Bronchial epithelial cell (primary cell): Measurements from ENCODE around the gene ZNF79. TPM values are rescaled to one million over a fixed set of nuclear protein-coding genes. Genes with fewer than 3 reads are reported as not detected.
A peak's percentile ranks its signal among the peaks of the same experiment; 100 is the strongest.

Source experiments
- DNase-seq: peaks from one replicate; pipeline ENCODE4 v3.0.0-alpha.2; 2010; ENCODE audit warnings: low read depth
- FAIRE-seq: peaks from 2 replicates; lab custom pipeline; 2011; peaks lifted over from hg19 to GRCh38; lab: Jason Lieb, UNC
- H3K27me3 ChIP-seq: 2 replicates; pipeline ENCODE4 v1.5.1; 2011; ENCODE audit warnings: low read length; ENCODE audit not compliant: control insufficient read depth, insufficient read depth
- H3K36me3 ChIP-seq: 2 replicates; pipeline ENCODE4 v1.5.1; 2011; ENCODE audit warnings: low read length; ENCODE audit not compliant: control insufficient read depth, insufficient read depth
- H3K4me3 ChIP-seq: 2 replicates; pipeline ENCODE4 v1.5.1; 2011; ENCODE audit warnings: mild to moderate bottlenecking, low read depth, low read length, control low read depth
- total RNA-seq: library from RNA; depleted of rRNA; stranded (reverse); fragments of >200 nt; gene quantifications from 2 replicates; pipeline ENCODE4 v1.2.1, GENCODE V29; 2014
- TF ChIP-seq, protein P1 (sequence below): IDR thresholded peaks from 2 replicates; pipeline ENCODE4 v1.5.1; 2011; ENCODE audit warnings: mild to moderate bottlenecking, moderate library complexity, low read length, control low read depth, inconsistent platforms; ENCODE audit not compliant: insufficient read depth, severe bottlenecking

ZNF79 gene
- total RNA-seq: 12.8 and 14.0 TPM in 2 replicates

DNA sequence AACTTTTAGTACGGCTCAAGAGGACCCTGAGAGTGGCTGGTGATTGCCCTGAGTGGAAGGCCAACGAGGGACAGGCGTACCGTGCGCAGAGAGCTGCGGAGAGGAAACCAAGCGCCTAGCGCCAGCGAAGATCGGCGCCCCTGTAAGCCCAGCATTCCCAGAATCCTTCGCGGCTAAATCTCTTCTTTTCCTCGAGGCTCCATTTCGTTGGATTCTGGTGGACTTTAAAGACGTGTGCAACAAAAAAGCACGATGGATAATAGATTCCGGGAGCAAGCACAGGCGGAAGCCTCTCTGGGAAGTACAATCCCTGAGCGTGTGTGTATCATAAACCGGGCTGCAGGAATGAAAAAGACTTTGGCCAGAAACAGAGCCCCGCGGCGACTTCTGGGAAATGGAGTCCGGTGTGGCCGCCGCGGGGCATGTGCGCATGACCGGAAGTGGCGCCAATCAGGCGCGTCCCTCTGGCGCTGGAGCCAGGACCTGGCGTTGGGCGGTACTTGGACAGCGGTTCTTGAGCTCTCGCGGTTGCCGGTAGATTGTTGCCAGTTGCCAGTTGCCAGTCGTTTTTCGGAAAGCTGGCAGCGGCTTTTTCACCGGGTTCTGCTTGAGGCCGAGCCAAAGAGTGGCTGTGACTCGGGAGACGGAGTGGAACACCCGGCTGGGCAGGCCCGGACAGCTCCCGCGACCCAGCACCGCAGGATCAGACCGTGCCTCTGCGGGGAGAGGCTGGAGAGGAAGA is at the start of gene ZNF79:
Gene ZNF79, plus strand, starts transcription at position 449 of the 742 bp plus-strand sequence. CDS start 406 bp downstream, outside the sequence.
- TF ChIP-seq, protein P1, sequence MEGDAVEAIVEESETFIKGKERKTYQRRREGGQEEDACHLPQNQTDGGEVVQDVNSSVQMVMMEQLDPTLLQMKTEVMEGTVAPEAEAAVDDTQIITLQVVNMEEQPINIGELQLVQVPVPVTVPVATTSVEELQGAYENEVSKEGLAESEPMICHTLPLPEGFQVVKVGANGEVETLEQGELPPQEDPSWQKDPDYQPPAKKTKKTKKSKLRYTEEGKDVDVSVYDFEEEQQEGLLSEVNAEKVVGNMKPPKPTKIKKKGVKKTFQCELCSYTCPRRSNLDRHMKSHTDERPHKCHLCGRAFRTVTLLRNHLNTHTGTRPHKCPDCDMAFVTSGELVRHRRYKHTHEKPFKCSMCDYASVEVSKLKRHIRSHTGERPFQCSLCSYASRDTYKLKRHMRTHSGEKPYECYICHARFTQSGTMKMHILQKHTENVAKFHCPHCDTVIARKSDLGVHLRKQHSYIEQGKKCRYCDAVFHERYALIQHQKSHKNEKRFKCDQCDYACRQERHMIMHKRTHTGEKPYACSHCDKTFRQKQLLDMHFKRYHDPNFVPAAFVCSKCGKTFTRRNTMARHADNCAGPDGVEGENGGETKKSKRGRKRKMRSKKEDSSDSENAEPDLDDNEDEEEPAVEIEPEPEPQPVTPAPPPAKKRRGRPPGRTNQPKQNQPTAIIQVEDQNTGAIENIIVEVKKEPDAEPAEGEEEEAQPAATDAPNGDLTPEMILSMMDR: no peak
- peak within 1 kb of the TSS; percentile 58 for H3K4me3 ChIP-seq
- H3K27me3 ChIP-seq: no peaks in the 10 kb centered on the region
- peak; percentile 84 for DNase-seq
- H3K36me3 ChIP-seq: peaks cover 3% of the 10 kb centered on the region
- no peak for FAIRE-seq

DNA sequence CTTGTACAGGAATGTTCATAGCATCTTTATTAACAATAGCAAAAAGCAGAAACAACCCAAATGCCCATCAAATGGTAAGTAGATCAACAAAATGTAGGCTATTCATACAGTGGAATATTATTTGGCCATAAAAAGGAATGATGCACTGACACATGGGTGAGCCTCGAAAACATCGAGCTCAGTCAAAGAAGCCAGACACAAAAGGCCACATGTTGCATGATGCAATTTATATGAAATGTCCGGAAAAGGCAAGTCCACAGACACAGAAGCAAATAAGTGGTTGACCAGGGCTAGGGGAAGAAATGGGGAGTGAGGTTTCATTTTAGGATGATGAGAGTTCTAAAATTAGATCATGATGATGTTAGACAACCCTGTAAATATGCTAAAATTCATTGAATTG is 43.7 kb upstream of the ZNF79 start:
- no peak for FAIRE-seq
- no peaks in the 10 kb centered on the region for H3K36me3 ChIP-seq
- DNase-seq: no peak
- TF ChIP-seq, protein P1: no peak
- H3K27me3 ChIP-seq: no peaks in the 10 kb centered on the region
- no peak overlapping the region for H3K4me3 ChIP-seq

DNA sequence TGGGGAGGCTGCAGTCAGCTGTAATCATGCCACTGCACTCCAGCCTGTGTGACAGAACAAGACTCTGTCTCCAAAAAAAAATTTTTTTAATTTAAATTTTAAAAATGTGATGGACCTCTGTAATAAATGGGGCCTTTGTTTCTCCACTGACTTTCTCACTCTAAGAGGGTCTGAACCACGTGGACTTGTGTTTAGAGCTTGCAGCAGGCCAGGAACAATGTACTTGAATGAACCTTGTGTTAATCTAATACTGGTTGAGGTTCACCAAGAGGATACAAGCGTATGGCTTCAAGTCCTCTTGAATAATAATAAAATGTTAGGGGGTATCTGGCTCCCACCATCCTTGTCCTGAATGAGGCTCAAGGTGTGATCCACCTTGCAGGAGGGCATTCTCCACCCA is 41.6 kb upstream of the ZNF79 start:
- H3K27me3 ChIP-seq: no peaks in the 10 kb centered on the region
- H3K36me3 ChIP-seq: no peaks in the 10 kb centered on the region
- H3K4me3 ChIP-seq: no peak overlapping the region
- DNase-seq (no peak), FAIRE-seq (no peak)
- TF ChIP-seq, protein P1: no peak

DNA sequence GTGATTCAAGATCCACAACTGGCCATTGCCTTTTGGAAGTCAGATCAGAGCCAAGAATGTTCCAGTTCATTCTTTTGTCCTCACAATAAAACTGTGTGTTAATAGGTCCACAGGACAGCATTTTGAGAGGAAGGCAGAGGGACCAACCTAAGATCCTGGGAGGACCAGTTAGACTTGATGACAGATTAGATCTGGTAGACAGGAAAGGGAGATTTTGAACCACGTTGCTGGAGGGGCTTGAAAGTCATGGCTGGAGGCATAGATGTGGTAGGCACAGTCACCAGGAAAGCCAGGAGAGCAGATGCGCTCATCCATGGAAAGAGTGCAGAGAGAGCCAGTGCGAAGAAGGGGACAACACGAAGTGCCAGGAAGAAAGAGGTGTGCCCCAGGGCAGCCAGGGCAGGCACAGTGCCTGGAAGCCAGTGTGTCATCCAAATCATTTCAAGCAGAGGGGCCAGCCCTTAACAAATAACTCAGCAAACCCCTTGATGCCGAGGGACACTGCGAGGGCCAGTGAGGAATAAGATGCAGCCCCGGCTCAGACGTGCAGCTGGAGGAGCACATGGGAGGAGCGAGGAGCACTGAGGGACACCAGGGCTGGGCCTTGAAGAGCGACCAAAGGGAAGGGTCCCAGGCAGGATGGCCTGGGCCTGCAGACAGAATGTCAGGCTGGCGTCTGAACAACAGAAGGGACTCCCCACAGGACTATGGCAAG is 40.0 kb upstream of the ZNF79 start:
- Histone ChIP-seq H3K27me3 (no peaks in the 10 kb centered on the region), H3K36me3 (no peaks in the 10 kb centered on the region), H3K4me3 (no peak overlapping the region)
- FAIRE-seq (no peak), DNase-seq (no peak)
- TF ChIP-seq, protein P1: no peak

DNA sequence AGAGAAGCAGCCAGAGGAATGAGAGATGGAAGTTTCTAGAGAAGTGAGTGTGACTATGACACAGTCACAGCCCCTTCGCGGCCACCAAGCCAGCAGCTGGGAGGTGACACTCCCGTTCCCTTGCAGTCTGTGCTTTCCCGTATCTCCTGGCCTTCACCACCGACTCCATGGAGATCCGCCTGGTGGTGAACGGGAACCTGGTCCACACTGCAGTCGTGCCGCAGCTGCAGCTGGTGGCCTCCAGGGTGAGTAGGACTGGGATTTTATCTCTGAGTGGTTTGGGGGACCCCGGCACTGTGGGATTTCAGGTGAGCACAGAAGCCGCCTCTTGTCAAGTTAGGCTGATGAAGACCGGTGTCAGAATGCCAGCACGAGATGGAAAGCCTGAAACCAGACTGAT is 39.3 kb upstream of the ZNF79 start:
- Histone ChIP-seq H3K4me3 (no peak overlapping the region), H3K27me3 (no peaks in the 10 kb centered on the region), H3K36me3 (no peaks in the 10 kb centered on the region)
- TF ChIP-seq, protein P1: no peak
- DNase-seq: no peak
- no peak for FAIRE-seq
